ENCODE results near the gene PINLYP. TPM values are rescaled to one million over a fixed set of nuclear protein-coding genes. Genes with fewer than 3 reads are reported as not detected.

Gene PINLYP
- total and polyA plus RNA-seq, 2 experiments from 2014 or later, result 7.8 to 11.1 TPM

GRCh38 chr19:43606569-43607229 is 31.1 kb downstream of the PINLYP start:
- Histone ChIP-seq H3K27ac (ENCODE audit: low read depth) (no peak overlapping the region), H3K4me3 (no peak overlapping the region), H3K4me1 (ENCODE audit: insufficient read depth) (no peaks in the 10 kb centered on the region), H3K4me2 (no peak overlapping the region), H3K9me2 (ENCODE audit: insufficient read depth) (no peaks in the 10 kb centered on the region), H3K79me2 (replicated peaks; ENCODE audit: insufficient read depth) (no peaks in the 10 kb centered on the region), H3K27me3 (ENCODE audit: insufficient read depth) (no peaks in the 10 kb centered on the region), H2AFZ (no peak overlapping the region), H3K36me3 (ENCODE audit: insufficient read depth) (no peaks in the 10 kb centered on the region), H3F3A (replicated peaks; ENCODE audit: low read depth) (no peaks in the 10 kb centered on the region), H4K20me1 (replicated peaks; ENCODE audit: insufficient read depth) (no peaks in the 10 kb centered on the region; the same call in 1 of the 2 replicates)
- no peak for ATAC-seq
- TF ChIP-seq ETS1 (IDR thresholded peaks at IDR 0.05) (no peak), EZH2 (IDR thresholded peaks at IDR 0.05; ENCODE audit: low read depth, unreplicated experiment) (no peak), ZNF114 (CRISPR knock-in tag; IDR thresholded peaks at IDR 0.05) (no peak), REST (IDR thresholded peaks at IDR 0.05; ENCODE audit: unreplicated experiment) (no peak), CTCF (conservative IDR thresholded peaks at IDR 0.05; ENCODE audit: low read depth in 2 of 2) (no peak), EZH2phosphoT487 (IDR thresholded peaks at IDR 0.05; ENCODE audit: unreplicated experiment) (no peak), NANOG (IDR thresholded peaks at IDR 0.05; ENCODE audit: borderline replicate concordance) (no peak), POLR2AphosphoS5 (IDR thresholded peaks at IDR 0.05; ENCODE audit: low read depth) (no peak), ZNF331 (CRISPR knock-in tag; IDR thresholded peaks at IDR 0.05; ENCODE audit: low read depth) (no peak), JUNB (IDR thresholded peaks at IDR 0.05; ENCODE audit: unreplicated experiment) (no peak), STAT1 (IDR thresholded peaks at IDR 0.05; ENCODE audit: unreplicated experiment) (no peak), CREB1 (CRISPR knock-in tag; IDR thresholded peaks at IDR 0.05; ENCODE audit: low read depth) (no peak), ZNF462 (CRISPR knock-in tag; IDR thresholded peaks at IDR 0.05) (no peak)
- Mint-ChIP-seq H3K4me1 (peaks cover 9% of the 10 kb centered on the region), H3K9me3 (no peaks in the 10 kb centered on the region; the same call in 1 of the 3 replicates), H3K27ac (no peak overlapping the region), H3K4me3 (no peak overlapping the region), H3K36me3 (ENCODE audit: low read depth) (peaks cover 9% of the 10 kb centered on the region), H3K27me3 (ENCODE audit: insufficient read depth, low read depth, poor library complexity) (peaks cover 6% of the 10 kb centered on the region)
- DNase-seq (ENCODE audit: low spot score), result no peak

All from GM23338 (cell line).